ENCODE data around the gene CAMK1. TPM values are rescaled to one million over a fixed set of nuclear protein-coding genes. Genes with fewer than 3 reads are reported as not detected.
A peak's percentile ranks its signal among the peaks of the same experiment; 100 is the strongest.

CAMK1 gene
- polyA plus RNA-seq = 10 to 100 TPM; 10.1 to 22.5 (median 19.4) TPM
- long read RNA-seq, donor 1 = 0 reads
- long read RNA-seq, donor 2, partial matches to known transcripts = 0 of 4 reads
- long read RNA-seq, donor 2, other reads (novel, unspliced or antisense) = 0 of 4 reads
- long read RNA-seq, donor 3, partial matches to known transcripts = 12 of 16 reads
- long read RNA-seq, donor 3, other reads (novel, unspliced or antisense) = 0 of 16 reads
- long read RNA-seq, donor 4, partial matches to known transcripts = 0 of 1 reads
- long read RNA-seq, donor 4, other reads (novel, unspliced or antisense) = 0 of 1 reads
- long read RNA-seq, donor 5, partial matches to known transcripts = 0 of 2 reads
- long read RNA-seq, donor 5, other reads (novel, unspliced or antisense) = 0 of 2 reads
- long read RNA-seq, donor 6, transcript CAMK1-201 (12 exons, 1,488 nt) = major isoform, 6 of 78 reads
- long read RNA-seq, donor 6, partial matches to known transcripts = 64 of 78 reads
- long read RNA-seq, donor 6, other reads (novel, unspliced or antisense) = 8 of 78 reads
- long read RNA-seq, donor 7 = 0 reads
- long read RNA-seq, donor 8 = 0 reads
- long read RNA-seq, donor 9, partial matches to known transcripts = 8 of 9 reads
- long read RNA-seq, donor 9, other reads (novel, unspliced or antisense) = 0 of 9 reads
- long read RNA-seq, donor 10, transcript CAMK1-201 (12 exons, 1,488 nt) = major isoform, 7 of 7 reads
- long read RNA-seq, donor 10, partial matches to known transcripts = 0 of 7 reads
- long read RNA-seq, donor 10, other reads (novel, unspliced or antisense) = 0 of 7 reads

GRCh38 chr3:9769426-9770275 is at the start of gene CAMK1:
CAMK1 (minus strand) TSS chr3:9769947; CDS start chr3:9767749, 2,198 bp downstream.
- Histone ChIP-seq H3K36me3 (ENCODE audit: control insufficient read depth in 3 of 3, insufficient read depth in 2 of 3, low read depth in 1 of 3, low read length in 3 of 3) (peaks cover 0 to 23% (median 0%) of the 10 kb centered on the region in 3 donors), H3K27me3 (ENCODE audit: control insufficient read depth in 3 of 3, insufficient read depth in 3 of 3, low read length in 3 of 3) (no peaks in the 10 kb centered on the region), H3K4me1 (ENCODE audit: control insufficient read depth in 3 of 3, insufficient read depth in 2 of 3, low read depth in 1 of 3, low read length in 2 of 3) (peaks cover 8 to 28% (median 15%) of the 10 kb centered on the region in 3 donors), H3K9me3 (ENCODE audit: control insufficient read depth in 2 of 2, insufficient read depth in 1 of 2, low read depth in 1 of 2, low read length in 1 of 2) (no peaks in the 10 kb centered on the region), H3K4me3 (ENCODE audit: low read depth in 1 of 3, low read length in 3 of 3) (peak within 1 kb of the TSS; percentile 45 to 74 (median 57)), H3K27ac (ENCODE audit: low read depth in 1 of 3, low read length in 2 of 3) (peak within 1 kb of the TSS; percentile 52 to 73 (median 56))
- no peak for FAIRE-seq
- WGBS, 3 donors = 4 to 8% (median 4%) methylated on average over 32 to 49 of the region's 49 CpGs
- peak; percentile 69 to 84 for DNase-seq

GRCh38 chr3:9818666-9819335 is 49.1 kb upstream of the CAMK1 start:
- Histone ChIP-seq H3K9me3 (ENCODE audit: control insufficient read depth in 2 of 2, insufficient read depth in 1 of 2, low read depth in 1 of 2, low read length in 1 of 2) (no peaks in the 10 kb centered on the region), H3K27ac (ENCODE audit: low read depth in 1 of 3, low read length in 2 of 3) (no peak overlapping the region), H3K4me1 (ENCODE audit: control insufficient read depth in 3 of 3, insufficient read depth in 2 of 3, low read depth in 1 of 3, low read length in 2 of 3) (no peaks in the 10 kb centered on the region), H3K4me3 (ENCODE audit: low read depth in 1 of 3, low read length in 3 of 3) (no peak overlapping the region), H3K27me3 (ENCODE audit: control insufficient read depth in 3 of 3, insufficient read depth in 3 of 3, low read length in 3 of 3) (no peaks in the 10 kb centered on the region), H3K36me3 (ENCODE audit: control insufficient read depth in 3 of 3, insufficient read depth in 2 of 3, low read depth in 1 of 3, low read length in 3 of 3) (peaks cover 0 to 40% (median 0%) of the 10 kb centered on the region in 3 donors)
- no peak for FAIRE-seq
- DNase-seq = no peak
- 92 to 96% (median 94%) methylated on average over 6 of the region's 7 CpGs for WGBS, 3 donors

DNA sequence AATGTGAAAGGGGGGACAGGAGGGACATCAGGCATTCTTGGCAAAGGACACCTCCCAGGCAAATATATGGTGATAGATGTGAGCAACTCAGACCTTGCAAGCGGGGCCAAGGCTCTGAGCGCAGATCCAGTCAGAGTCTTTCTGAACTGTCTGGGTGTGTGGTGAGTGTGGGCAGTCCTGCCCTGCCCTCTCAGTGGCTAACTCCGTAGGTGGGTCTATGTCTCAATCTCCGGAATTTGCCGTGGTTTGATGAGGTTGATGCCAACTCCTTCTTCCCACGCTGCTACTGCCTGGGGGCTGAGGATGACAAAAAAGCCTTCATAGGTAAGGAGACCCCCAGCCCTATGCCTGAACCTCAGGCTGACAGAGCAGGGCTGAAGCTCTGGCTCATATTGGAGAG is 47.7 kb upstream of the CAMK1 start:
- peaks cover 0 to 49% (median 0%) of the 10 kb centered on the region in 3 donors for H3K36me3 ChIP-seq (ENCODE audit: control insufficient read depth in 3 of 3, insufficient read depth in 2 of 3, low read depth in 1 of 3, low read length in 3 of 3)
- H3K27me3 ChIP-seq (ENCODE audit: control insufficient read depth in 3 of 3, insufficient read depth in 3 of 3, low read length in 3 of 3) = no peaks in the 10 kb centered on the region
- H3K4me3 ChIP-seq (ENCODE audit: low read depth in 1 of 3, low read length in 3 of 3) = no peak overlapping the region
- no peak for FAIRE-seq
- DNase-seq = no peak
- 92 to 94% (median 93%) methylated on average over 6 of the region's 6 CpGs for WGBS, 3 donors
- no peaks in the 10 kb centered on the region for H3K4me1 ChIP-seq (ENCODE audit: control insufficient read depth in 3 of 3, insufficient read depth in 2 of 3, low read depth in 1 of 3, low read length in 2 of 3)
- no peak overlapping the region for H3K27ac ChIP-seq (ENCODE audit: low read depth in 1 of 3, low read length in 2 of 3)
- H3K9me3 ChIP-seq (ENCODE audit: control insufficient read depth in 2 of 2, insufficient read depth in 1 of 2, low read depth in 1 of 2, low read length in 1 of 2) = no peaks in the 10 kb centered on the region

- H3K9me3 ChIP-seq (ENCODE audit: control insufficient read depth in 2 of 2, insufficient read depth in 1 of 2, low read depth in 1 of 2, low read length in 1 of 2) = no peaks in the 10 kb centered on the region
- no peak for FAIRE-seq
- H3K4me3 ChIP-seq (ENCODE audit: low read depth in 1 of 3, low read length in 3 of 3) = no peak overlapping the region
- no peak for DNase-seq
- 93 to 97% (median 94%) methylated on average over 9 of the region's 9 CpGs for WGBS, 3 donors
- peaks cover 0 to under 1% (median 0%) of the 10 kb centered on the region in 3 donors for H3K4me1 ChIP-seq (ENCODE audit: control insufficient read depth in 3 of 3, insufficient read depth in 2 of 3, low read depth in 1 of 3, low read length in 2 of 3)
- H3K27me3 ChIP-seq (ENCODE audit: control insufficient read depth in 3 of 3, insufficient read depth in 3 of 3, low read length in 3 of 3) = no peaks in the 10 kb centered on the region
- peaks cover 0 to 50% (median 0%) of the 10 kb centered on the region in 3 donors for H3K36me3 ChIP-seq (ENCODE audit: control insufficient read depth in 3 of 3, insufficient read depth in 2 of 3, low read depth in 1 of 3, low read length in 3 of 3)
- H3K27ac ChIP-seq (ENCODE audit: low read depth in 1 of 3, low read length in 2 of 3) = no peak overlapping the region
Measured at GRCh38 chr3:9815986-9816385, 46.2 kb upstream of the CAMK1 start.

DNA sequence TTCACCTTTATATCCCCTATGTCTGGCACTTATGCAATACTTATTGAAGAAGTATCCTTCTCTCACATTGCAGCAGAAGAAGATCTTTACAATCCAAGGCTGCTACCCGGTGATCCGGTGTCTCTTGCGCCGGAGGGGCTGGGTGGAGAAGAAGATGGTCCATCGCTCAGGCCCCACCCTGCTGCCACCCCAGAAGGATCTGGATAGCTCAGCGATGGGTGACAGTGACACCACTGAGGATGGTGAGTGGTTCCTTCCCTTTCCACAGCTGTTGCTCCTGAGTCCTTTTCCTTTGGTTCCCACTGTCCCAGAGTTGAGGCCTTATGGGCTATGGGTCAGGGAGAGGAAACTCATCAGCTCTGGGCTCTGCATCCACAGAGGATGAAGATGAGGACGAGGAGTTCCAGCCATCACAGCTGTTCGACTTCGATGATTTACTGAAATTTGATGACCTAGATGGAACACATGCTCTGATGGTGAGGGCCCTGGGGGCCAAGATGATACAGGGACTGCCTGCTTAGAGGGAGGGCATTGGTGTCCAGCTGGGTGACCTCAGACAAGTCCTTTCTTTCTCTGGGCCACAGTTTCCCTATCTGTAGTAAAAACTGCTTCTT is 43.2 kb upstream of the CAMK1 start:
- no peaks in the 10 kb centered on the region for H3K27me3 ChIP-seq (ENCODE audit: control insufficient read depth in 3 of 3, insufficient read depth in 3 of 3, low read length in 3 of 3)
- no peak overlapping the region for H3K4me3 ChIP-seq (ENCODE audit: low read depth in 1 of 3, low read length in 3 of 3)
- H3K9me3 ChIP-seq (ENCODE audit: control insufficient read depth in 2 of 2, insufficient read depth in 1 of 2, low read depth in 1 of 2, low read length in 1 of 2) = no peaks in the 10 kb centered on the region
- no peak for DNase-seq
- peaks cover 0 to 49% (median 0%) of the 10 kb centered on the region in 3 donors for H3K36me3 ChIP-seq (ENCODE audit: control insufficient read depth in 3 of 3, insufficient read depth in 2 of 3, low read depth in 1 of 3, low read length in 3 of 3)
- H3K27ac ChIP-seq (ENCODE audit: low read depth in 1 of 3, low read length in 2 of 3) = no peak overlapping the region
- 93 to 97% (median 94%) methylated on average over 9 of the region's 9 CpGs for WGBS, 3 donors
- H3K4me1 ChIP-seq (ENCODE audit: control insufficient read depth in 3 of 3, insufficient read depth in 2 of 3, low read depth in 1 of 3, low read length in 2 of 3) = peaks cover 0 to 18% (median 2%) of the 10 kb centered on the region in 3 donors
- no peak for FAIRE-seq

DNA sequence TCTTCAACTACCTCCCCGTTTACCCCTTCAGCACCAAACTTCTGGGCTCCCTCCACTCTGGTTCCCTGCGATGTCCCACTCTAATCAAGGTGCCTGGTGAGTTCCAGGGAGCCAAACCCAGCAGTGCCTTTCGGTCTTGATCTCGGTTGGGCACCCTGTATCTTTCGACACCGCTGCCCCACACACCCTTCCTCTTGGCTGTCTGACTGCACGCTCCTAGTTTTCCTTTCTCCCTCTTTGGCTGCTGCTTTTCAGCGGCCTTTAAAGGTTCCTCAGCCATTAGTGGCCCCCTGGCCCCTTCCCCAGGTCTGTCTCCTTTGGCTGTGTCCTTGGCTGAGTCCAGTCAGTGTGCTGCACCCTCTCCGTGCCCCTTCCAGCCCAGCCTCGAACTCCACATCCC is 41.1 kb upstream of the CAMK1 start:
- 39 to 62% (median 57%) methylated on average over 10 of the region's 10 CpGs for WGBS, 3 donors

DNA sequence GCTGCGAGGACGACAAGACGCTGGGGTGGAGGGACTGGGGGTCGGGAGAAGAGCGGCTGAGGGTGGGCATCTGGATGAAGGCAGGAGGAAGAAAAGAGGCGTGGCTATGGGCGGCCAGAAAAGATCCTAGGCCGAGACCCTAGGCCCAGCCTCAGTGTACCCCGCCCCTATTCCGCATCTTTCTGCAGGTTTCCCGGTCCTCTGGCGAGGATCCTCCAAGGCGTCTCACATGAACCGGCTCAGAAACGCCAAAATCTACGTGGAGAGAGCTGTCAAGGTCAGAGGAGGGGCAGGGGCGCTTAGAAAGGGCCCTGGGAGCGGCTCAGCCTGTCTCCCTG is 40.7 kb upstream of the CAMK1 start:
- FAIRE-seq = no peak
- Histone ChIP-seq H3K4me1 (ENCODE audit: control insufficient read depth in 3 of 3, insufficient read depth in 2 of 3, low read depth in 1 of 3, low read length in 2 of 3) (peaks cover under 1 to 24% (median 2%) of the 10 kb centered on the region in 3 donors), H3K4me3 (ENCODE audit: low read depth in 1 of 3, low read length in 3 of 3) (peak overlapping the region; percentile 48 to 85 (median 63)), H3K9me3 (ENCODE audit: control insufficient read depth in 2 of 2, insufficient read depth in 1 of 2, low read depth in 1 of 2, low read length in 1 of 2) (no peaks in the 10 kb centered on the region), H3K27me3 (ENCODE audit: control insufficient read depth in 3 of 3, insufficient read depth in 3 of 3, low read length in 3 of 3) (no peaks in the 10 kb centered on the region), H3K36me3 (ENCODE audit: control insufficient read depth in 3 of 3, insufficient read depth in 2 of 3, low read depth in 1 of 3, low read length in 3 of 3) (peaks cover 11 to 54% (median 16%) of the 10 kb centered on the region in 3 donors), H3K27ac (ENCODE audit: low read depth in 1 of 3, low read length in 2 of 3) (peak overlapping the region; percentile 86 to 97 (median 95))
- no peak for DNase-seq
- WGBS, 3 donors = 4 to 20% (median 11%) methylated on average over 17 to 18 of the region's 18 CpGs

More for the DNA sequence above, 41.1 kb upstream of the CAMK1 start:
- no peaks in the 10 kb centered on the region for H3K27me3 ChIP-seq (ENCODE audit: control insufficient read depth in 3 of 3, insufficient read depth in 3 of 3, low read length in 3 of 3)
- H3K36me3 ChIP-seq (ENCODE audit: control insufficient read depth in 3 of 3, insufficient read depth in 2 of 3, low read depth in 1 of 3, low read length in 3 of 3) = peaks cover 8 to 54% (median 16%) of the 10 kb centered on the region in 3 donors
- no peaks in the 10 kb centered on the region for H3K9me3 ChIP-seq (ENCODE audit: control insufficient read depth in 2 of 2, insufficient read depth in 1 of 2, low read depth in 1 of 2, low read length in 1 of 2)
- peaks cover 0 to 19% (median 2%) of the 10 kb centered on the region in 3 donors for H3K4me1 ChIP-seq (ENCODE audit: control insufficient read depth in 3 of 3, insufficient read depth in 2 of 3, low read depth in 1 of 3, low read length in 2 of 3)
- FAIRE-seq = no peak
- no peak for DNase-seq
- peak overlapping the region in 2 of 3 donors; percentile 32 to 86 for H3K27ac ChIP-seq (ENCODE audit: low read depth in 1 of 3, low read length in 2 of 3)
- H3K4me3 ChIP-seq (ENCODE audit: low read depth in 1 of 3, low read length in 3 of 3) = peak overlapping the region in 2 of 3 donors; percentile 48 to 63

Data from small intestine (tissue), 16 donors.